ENCODE data around the gene ANKRD13B. TPM values are rescaled to one million over a fixed set of nuclear protein-coding genes. Genes with fewer than 3 reads are reported as not detected.
A peak's percentile ranks its signal among the peaks of the same experiment; 100 is the strongest.

ANKRD13B gene
- 2.5 and 2.7 TPM in 2 replicates for polyA plus RNA-seq (2011; rRNA removed)
- polyA minus RNA-seq (2011; rRNA and poly(A)+ RNA removed), result 3.8 and 3.9 TPM in 2 replicates

DNA sequence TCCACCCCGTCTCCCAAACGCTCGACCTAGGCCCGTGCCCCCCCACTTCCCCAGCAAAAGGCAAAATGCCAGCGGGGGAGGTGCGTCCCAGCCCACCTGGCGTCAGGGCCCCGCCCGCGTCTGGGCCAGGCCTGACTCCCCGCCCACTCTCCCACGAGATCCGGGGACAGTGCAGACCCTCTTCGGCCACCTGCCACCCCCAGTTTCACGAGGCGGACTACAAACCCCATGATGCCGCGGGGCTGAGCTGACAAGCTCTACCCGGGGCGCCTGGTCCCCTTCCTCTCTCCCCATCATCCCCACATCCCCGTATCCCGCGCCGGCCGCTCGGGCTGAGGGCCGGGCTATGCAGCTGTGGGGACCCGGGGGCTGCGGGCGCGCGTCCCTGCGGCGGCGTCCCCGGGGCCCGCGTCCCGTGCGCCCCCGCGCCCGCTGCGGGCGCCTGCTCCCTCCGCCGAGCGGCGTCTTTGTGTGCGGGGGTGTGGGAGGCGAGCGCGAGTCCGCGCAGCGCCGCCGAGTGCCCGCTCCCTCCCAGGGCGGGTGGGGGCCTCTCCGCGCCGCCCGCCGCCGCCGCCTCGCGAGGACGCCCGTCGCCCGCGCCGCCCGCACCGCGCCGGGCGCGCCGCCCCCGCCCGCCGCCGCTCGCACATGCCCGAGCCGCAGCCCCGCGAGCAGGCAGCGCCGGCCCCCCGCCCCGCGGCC lies at the start of gene ANKRD13B:
Gene ANKRD13B, plus strand, starts transcription at position 283 of the 702 bp plus-strand sequence. CDS start 490 bp downstream, outside the sequence.
- CTCF ChIA-PET, result interaction anchor here (1.2 to 2.4 kb wide), 7 partner anchors 12 to 338 kb away, joined by 4 to 23 read pairs (median 9); partner anchors contain the start of gene TP53I13
- POLR2A ChIA-PET, result interaction anchor here (0.5 to 1.5 kb wide), 2 partner anchors 22 to 80 kb away, joined by 4 to 8 read pairs; no protein-coding TSS in a partner anchor
- H3K27me3 ChIP-seq (ENCODE audit: control insufficient read depth, insufficient read depth, low read length), result no peaks in the 10 kb centered on the region
- TF ChIP-seq CTCF (IDR thresholded peaks at IDR 0.05; ENCODE audit: low read depth, low read length), result no peak
- no peak within 1 kb of the TSS for H3K27ac ChIP-seq (ENCODE audit: low read depth, low read length)
- H3K4me3 ChIP-seq (ENCODE audit: low read depth, low read length), result peak within 1 kb of the TSS; percentile 64
- no peaks in the 10 kb centered on the region; the same call in 1 of the 2 replicates for H3K9me3 ChIP-seq (ENCODE audit: control insufficient read depth, insufficient read depth, low read length)
- no peak for DNase-seq (ENCODE audit: low read depth, low spot score)

GRCh38 chr17:29544066-29544465 lies 48.9 kb upstream of the ANKRD13B start:
- DNase-seq (ENCODE audit: low read depth, low spot score), result no peak
- ChIA-PET POLR2A (no interaction called here), CTCF (interaction anchor here (1.5 kb wide), 1 partner anchor 174 kb away, joined by 6 read pairs; no protein-coding TSS in a partner anchor)
- H3K27me3 ChIP-seq (ENCODE audit: control insufficient read depth, insufficient read depth, low read length), result no peaks in the 10 kb centered on the region
- H3K27ac ChIP-seq (ENCODE audit: low read depth, low read length), result no peak overlapping the region
- no peak overlapping the region for H3K4me3 ChIP-seq (ENCODE audit: low read depth, low read length)
- TF ChIP-seq CTCF (IDR thresholded peaks at IDR 0.05; ENCODE audit: low read depth, low read length), result no peak
- H3K9me3 ChIP-seq (ENCODE audit: control insufficient read depth, insufficient read depth, low read length), result no peaks in the 10 kb centered on the region

GRCh38 chr17:29546085-29546484 lies 46.8 kb upstream of the ANKRD13B start:
- H3K27ac ChIP-seq (ENCODE audit: low read depth, low read length), result no peak overlapping the region
- DNase-seq (ENCODE audit: low read depth, low spot score), result no peak
- H3K27me3 ChIP-seq (ENCODE audit: control insufficient read depth, insufficient read depth, low read length), result no peaks in the 10 kb centered on the region
- POLR2A ChIA-PET, result no interaction called here
- CTCF ChIA-PET, result interaction anchor here (1.5 to 1.9 kb wide), 2 partner anchors 10 to 176 kb away, joined by 9 to 14 read pairs; no protein-coding TSS in a partner anchor
- no peaks in the 10 kb centered on the region for H3K9me3 ChIP-seq (ENCODE audit: control insufficient read depth, insufficient read depth, low read length)
- no peak for TF ChIP-seq CTCF (IDR thresholded peaks at IDR 0.05; ENCODE audit: low read depth, low read length)
- no peak overlapping the region for H3K4me3 ChIP-seq (ENCODE audit: low read depth, low read length)

DNA sequence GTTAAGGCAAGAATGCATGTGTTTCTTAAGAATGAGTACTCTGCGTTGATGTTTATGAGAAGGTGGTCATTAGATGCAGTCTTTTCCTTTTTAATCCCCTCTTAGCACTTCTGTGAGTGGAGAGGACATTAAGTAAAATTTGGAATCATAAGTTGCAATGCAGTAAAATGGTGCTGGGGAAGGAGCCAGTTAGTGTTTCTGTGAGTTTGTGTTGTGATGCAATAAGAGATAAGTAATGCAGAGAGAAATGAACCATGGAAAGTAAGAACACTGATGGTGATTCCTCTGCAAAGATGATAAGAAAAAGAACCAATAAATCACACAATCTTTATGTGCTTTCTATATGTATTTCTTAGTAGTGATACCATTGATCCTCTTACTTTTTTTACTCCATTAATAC lies 46.1 kb upstream of the ANKRD13B start:
- no peak for TF ChIP-seq CTCF (IDR thresholded peaks at IDR 0.05; ENCODE audit: low read depth, low read length)
- CTCF ChIA-PET, result interaction anchor here (1.5 kb wide), 1 partner anchor 26 kb away, joined by 4 read pairs; no protein-coding TSS in a partner anchor
- Histone ChIP-seq H3K4me3 (ENCODE audit: low read depth, low read length) (no peak overlapping the region), H3K27me3 (ENCODE audit: control insufficient read depth, insufficient read depth, low read length) (no peaks in the 10 kb centered on the region), H3K9me3 (ENCODE audit: control insufficient read depth, insufficient read depth, low read length) (no peaks in the 10 kb centered on the region), H3K27ac (ENCODE audit: low read depth, low read length) (no peak overlapping the region)
- POLR2A ChIA-PET, result no interaction called here
- no peak for DNase-seq (ENCODE audit: low read depth, low spot score)
